ENCODE measurements around the gene MGAT2.
"Not testable (repeated sequence)": the region's sequence is repeated elsewhere in the genome, so short reads cannot be mapped to it uniquely, and the experiment has no call there.

MGAT2 gene

DNA sequence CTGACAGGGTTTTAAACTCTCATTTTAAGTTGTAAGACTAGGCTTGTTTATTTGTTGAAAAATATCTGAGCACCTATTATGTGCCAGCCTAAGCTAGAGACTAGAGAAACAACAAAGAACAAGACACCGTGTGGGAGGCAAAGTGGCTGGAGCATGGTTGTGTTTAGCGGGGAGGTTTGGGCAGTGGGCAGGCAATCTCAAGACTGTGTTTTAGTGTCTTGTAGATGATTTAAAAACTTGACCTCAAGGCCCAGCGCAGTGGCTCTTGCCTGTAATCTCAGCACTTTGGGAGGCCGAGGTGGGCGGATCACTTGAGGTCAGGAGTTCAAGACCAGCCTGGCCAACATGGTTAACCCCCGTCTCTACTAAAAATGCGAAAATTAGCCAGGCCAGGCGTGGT is 7.9 kb upstream of the MGAT2 start:
- no peak for DNase-seq

DNA sequence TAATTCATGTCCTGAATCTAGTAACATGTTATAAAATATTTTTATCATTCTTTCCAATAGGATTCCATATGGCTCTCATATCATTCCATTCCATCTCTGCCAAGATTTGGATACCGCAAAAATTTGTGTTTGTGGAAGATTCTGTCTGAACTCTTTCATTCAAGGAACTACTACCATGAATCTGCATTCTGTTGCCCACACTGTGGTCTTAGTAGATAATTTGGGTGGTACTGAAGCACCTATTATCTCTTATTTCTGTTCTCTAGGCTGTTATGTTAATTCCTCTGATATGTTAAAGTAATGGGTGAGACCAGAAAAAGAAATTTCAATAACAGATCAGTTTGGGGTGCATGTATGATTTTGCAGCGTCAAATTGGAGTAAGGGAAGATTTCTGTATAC is 6.4 kb upstream of the MGAT2 start:
- DNase-seq, result no peak

DNA sequence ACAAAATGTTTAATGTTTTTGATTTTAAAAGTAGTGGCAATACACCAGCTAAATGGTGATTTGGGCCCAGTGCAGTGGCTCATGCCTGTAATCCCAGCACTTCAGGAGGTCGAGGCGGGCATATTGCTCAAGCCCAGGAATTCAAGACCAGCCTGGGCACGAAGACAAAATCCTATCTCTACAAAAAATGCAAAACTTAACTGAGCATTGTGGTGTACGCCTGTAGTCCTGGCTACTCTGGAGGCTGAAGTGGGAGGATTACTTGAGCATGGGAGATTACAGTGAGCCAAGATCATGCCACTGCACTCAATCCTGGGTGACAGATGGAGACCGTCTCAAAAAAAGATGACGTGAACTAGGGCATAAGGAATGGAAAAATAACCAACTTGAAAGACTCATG is 4.8 kb upstream of the MGAT2 start:
- DNase-seq, result no peak

GRCh38 chr14:49617852-49618519 is 2.6 kb upstream of the MGAT2 start:
- no peak for DNase-seq

DNA sequence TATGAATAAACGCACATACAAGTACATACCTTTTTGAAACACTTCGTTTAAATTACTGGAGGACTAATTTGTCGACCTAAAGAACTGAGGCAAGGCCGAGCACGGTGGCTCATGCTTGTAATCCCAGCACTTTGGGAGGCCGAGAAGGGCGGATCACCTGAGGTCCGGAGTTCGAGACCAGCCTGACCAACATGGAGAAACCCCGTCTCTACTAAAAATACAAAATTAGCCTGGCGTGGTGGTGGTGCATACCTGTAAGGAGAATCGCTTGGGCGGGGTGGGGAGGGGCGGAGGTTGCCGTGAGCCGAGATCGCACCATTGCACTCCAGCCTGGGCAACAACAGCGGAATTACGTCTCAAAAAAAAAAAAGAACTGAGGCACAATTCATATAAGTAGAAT is 1.3 kb upstream of the MGAT2 start:
- not testable (repeated sequence) for DNase-seq

GRCh38 chr14:49619730-49620129 is 869 bp upstream of the MGAT2 start:
- DNase-seq, result no peak

DNA sequence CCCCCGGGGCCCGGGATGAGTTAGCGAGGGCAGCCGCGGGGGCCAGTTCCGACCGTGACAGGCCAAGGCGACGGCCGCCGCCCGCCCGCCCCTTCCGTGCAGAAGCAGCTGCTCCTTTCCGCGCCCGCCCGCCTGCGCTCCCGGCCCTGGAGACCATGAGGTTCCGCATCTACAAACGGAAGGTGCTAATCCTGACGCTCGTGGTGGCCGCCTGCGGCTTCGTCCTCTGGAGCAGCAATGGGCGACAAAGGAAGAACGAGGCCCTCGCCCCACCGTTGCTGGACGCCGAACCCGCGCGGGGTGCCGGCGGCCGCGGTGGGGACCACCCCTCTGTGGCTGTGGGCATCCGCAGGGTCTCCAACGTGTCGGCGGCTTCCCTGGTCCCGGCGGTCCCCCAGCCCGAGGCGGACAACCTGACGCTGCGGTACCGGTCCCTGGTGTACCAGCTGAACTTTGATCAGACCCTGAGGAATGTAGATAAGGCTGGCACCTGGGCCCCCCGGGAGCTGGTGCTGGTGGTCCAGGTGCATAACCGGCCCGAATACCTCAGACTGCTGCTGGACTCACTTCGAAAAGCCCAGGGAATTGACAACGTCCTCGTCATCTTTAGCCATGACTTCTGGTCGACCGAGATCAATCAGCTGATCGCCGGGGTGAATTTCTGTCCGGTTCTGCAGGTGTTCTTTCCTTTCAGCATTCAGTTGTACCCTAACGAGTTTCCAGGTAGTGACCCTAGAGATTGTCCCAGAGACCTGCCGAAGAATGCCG is 699 bp downstream of the MGAT2 start:
- peak; percentile 73 for DNase-seq

DNA sequence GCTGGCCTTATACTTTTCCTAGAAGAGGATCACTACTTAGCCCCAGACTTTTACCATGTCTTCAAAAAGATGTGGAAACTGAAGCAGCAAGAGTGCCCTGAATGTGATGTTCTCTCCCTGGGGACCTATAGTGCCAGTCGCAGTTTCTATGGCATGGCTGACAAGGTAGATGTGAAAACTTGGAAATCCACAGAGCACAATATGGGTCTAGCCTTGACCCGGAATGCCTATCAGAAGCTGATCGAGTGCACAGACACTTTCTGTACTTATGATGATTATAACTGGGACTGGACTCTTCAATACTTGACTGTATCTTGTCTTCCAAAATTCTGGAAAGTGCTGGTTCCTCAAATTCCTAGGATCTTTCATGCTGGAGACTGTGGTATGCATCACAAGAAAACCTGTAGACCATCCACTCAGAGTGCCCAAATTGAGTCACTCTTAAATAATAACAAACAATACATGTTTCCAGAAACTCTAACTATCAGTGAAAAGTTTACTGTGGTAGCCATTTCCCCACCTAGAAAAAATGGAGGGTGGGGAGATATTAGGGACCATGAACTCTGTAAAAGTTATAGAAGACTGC is 1.5 kb downstream of the MGAT2 start:
- no peak for DNase-seq

DNA sequence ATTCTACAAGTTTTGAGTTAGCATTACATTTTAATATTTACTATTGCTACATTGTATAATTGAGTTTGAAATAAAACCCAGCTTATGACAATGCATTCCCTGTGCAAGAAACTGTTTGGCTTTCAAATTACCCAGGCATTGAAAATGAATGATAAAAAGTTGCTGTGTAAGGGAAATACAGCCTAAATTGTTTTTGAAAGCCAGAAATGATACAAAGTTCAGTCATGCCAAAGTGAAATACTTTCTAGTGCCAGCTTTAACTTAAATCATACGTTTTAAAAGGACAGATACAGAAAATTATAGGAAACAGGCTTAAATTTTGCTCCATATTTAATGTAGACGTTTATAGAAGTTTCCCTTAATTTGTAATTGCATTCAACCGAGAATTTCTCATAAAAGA is 2.8 kb downstream of the MGAT2 start:
- DNase-seq, result no peak

- no peak for DNase-seq
Measured at GRCh38 chr14:49623941-49624839, 3.6 kb downstream of the MGAT2 start.

- DNase-seq, result peak; percentile 96
Measured at GRCh38 chr14:49633640-49634546, 13.3 kb downstream of the MGAT2 start.

- peak; percentile 75 for DNase-seq
Measured at GRCh38 chr14:49634547-49635334, 14.1 kb downstream of the MGAT2 start, which contains the start of gene DNAAF2. Gene DNAAF2 (minus strand): TSS chr14:49635244. CDS start chr14:49635149, 95 bp downstream.

GRCh38 chr14:49636866-49637265 is 16.3 kb downstream of the MGAT2 start:
- no peak for DNase-seq

DNA sequence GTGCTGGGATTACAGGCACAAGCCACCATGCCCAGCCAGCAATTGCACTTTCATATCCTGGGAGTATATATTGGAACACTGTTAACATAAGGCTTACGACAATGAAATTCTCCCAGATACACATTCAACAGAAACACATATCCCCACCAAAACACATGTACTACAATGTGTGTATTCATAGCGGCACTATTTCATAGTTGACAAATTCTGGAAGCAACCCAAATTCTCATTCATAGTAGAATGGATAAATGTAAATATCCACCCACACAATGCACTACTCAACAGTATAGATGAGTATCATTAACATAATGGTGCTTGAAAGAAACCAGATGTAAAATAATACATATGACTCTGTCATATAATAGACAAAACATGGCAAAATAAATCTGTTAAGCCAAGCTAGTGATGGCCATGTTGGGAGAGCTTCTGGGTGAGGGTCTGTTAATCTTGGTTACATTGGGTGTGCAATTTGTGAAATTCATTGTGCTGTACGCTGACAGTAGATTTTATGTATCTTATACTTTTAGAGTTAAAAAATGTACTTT is 17.0 kb downstream of the MGAT2 start:
- DNase-seq, result no peak

GRCh38 chr14:49640540-49641417 is 20.2 kb downstream of the MGAT2 start:
- DNase-seq, result no peak

DNA sequence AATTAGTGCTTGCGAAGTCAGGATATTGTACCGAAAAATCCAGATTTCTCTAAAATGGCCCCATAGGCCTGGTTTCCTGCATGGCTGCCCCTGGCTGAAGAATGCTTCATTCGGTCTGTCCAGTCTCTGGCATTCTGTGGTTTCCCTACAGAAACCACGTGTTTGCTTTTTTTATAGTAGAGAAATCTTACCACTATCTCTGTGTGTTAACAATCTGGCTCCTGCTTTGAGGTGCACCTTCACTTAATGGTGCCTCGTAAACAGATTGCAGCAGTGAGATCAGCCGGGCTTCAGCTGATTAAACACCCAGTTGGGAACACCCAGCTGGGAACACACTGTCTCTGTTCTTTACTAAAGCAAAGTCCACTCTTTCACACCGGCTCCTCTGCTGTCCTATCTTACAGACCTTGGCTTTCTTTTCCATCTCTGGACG is 21.1 kb downstream of the MGAT2 start:
- no peak for DNase-seq

GRCh38 chr14:49642163-49642562 is 21.6 kb downstream of the MGAT2 start:
- DNase-seq, result no peak

- no peak for DNase-seq
Measured at GRCh38 chr14:49653508-49653907, 32.9 kb downstream of the MGAT2 start.

DNA sequence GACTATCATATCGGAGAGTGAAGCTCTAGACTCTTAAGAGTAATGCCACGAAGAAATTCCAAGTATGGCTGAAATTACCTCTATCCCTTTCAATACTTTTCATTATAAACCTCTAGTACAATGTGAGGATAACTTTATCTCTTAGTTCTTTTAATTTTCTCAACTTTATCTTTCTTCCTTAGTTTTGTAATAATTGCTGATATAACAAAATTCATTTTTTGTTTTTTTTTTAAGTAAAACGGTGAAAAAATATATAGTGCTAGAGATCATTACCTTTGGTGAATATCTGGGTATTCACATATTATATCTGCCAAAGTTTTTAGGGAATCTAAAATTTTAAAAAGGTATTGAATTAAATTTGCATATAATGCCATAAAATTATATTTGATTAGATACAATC is 33.9 kb downstream of the MGAT2 start:
- no peak for DNase-seq

GRCh38 chr14:49657500-49657899 is 36.9 kb downstream of the MGAT2 start:
- not testable (repeated sequence) for DNase-seq
